ENCODE data around the gene GIPC2.

Gene GIPC2

GRCh38 chr1:78036450-78036849 lies 9.3 kb upstream of the GIPC2 start:
- no peak overlapping the region for H3K27ac ChIP-seq
- TF ChIP-seq, protein P1, sequence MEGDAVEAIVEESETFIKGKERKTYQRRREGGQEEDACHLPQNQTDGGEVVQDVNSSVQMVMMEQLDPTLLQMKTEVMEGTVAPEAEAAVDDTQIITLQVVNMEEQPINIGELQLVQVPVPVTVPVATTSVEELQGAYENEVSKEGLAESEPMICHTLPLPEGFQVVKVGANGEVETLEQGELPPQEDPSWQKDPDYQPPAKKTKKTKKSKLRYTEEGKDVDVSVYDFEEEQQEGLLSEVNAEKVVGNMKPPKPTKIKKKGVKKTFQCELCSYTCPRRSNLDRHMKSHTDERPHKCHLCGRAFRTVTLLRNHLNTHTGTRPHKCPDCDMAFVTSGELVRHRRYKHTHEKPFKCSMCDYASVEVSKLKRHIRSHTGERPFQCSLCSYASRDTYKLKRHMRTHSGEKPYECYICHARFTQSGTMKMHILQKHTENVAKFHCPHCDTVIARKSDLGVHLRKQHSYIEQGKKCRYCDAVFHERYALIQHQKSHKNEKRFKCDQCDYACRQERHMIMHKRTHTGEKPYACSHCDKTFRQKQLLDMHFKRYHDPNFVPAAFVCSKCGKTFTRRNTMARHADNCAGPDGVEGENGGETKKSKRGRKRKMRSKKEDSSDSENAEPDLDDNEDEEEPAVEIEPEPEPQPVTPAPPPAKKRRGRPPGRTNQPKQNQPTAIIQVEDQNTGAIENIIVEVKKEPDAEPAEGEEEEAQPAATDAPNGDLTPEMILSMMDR (IDR thresholded peaks at IDR 0.05) = no peak
- H3K4me3 ChIP-seq = no peak overlapping the region
- DNase-seq (ENCODE audit: low spot score) = no peak

- no peak overlapping the region for H3K27ac ChIP-seq
- H3K4me3 ChIP-seq = no peak overlapping the region
- no peak for DNase-seq (ENCODE audit: low spot score)
- TF ChIP-seq, protein P1 (IDR thresholded peaks at IDR 0.05) = no peak
Measured at GRCh38 chr1:78038071-78038470, 7.7 kb upstream of the GIPC2 start.

- Histone ChIP-seq H3K27ac (no peak overlapping the region), H3K4me3 (no peak overlapping the region)
- no peak for DNase-seq (ENCODE audit: low spot score)
- TF ChIP-seq, protein P1 (IDR thresholded peaks at IDR 0.05) = no peak
Measured at GRCh38 chr1:78038491-78038939, 7.3 kb upstream of the GIPC2 start.

DNA sequence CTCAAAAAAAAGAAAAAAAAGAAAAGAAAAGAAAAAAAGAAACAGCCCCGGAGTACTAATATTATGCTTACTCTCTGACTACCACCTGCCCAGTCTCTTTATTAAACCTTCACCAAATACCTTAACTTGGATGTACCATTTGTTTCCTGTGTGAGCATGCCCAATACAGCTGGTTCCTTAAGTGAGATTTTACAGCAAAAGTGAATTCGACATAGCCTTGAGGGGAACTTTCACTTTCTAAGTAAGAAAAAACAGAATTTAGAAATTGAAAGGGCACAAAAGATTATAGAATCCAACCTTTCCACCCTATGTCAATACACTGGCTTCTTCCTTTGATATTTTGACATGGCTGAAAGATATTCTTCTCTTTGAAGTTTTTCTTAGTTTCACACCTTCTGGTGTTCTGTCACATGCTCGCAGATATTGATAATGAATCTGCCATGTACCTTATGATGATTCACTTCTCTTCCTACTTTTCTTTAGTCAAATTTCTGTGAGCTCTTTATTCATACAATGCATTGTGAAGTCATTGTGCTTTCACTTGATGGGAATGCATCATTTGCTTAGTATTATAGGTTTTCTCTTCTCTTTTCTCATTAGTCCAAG lies 5.2 kb upstream of the GIPC2 start:
- H3K4me3 ChIP-seq = no peak overlapping the region
- no peak overlapping the region for H3K27ac ChIP-seq
- DNase-seq (ENCODE audit: low spot score) = no peak
- TF ChIP-seq, protein P1 (IDR thresholded peaks at IDR 0.05) = no peak

GRCh38 chr1:78043436-78043835 lies 2.3 kb upstream of the GIPC2 start:
- no peak overlapping the region for H3K27ac ChIP-seq
- TF ChIP-seq, protein P1 (IDR thresholded peaks at IDR 0.05) = no peak
- no peak for DNase-seq (ENCODE audit: low spot score)

GRCh38 chr1:78044796-78045562 lies 787 bp upstream of the GIPC2 start:
- peak overlapping the region in 1 of 2 donors; percentile 75 for H3K27ac ChIP-seq
- TF ChIP-seq, protein P1 (IDR thresholded peaks at IDR 0.05) = no peak
- peak overlapping the region; percentile 85 for H3K4me3 ChIP-seq
- no peak for DNase-seq (ENCODE audit: low spot score)

More at GRCh38 chr1:78043436-78043835, 2.3 kb upstream of the GIPC2 start:
- no peak overlapping the region for H3K4me3 ChIP-seq

GRCh38 chr1:78045563-78045925 lies 222 bp upstream of the GIPC2 start:
- TF ChIP-seq, protein P1 (IDR thresholded peaks at IDR 0.05) = no peak
- H3K27ac ChIP-seq = peak overlapping the region; percentile 61 to 75
- DNase-seq (ENCODE audit: low spot score) = no peak

More at GRCh38 chr1:78045563-78045925, 222 bp upstream of the GIPC2 start:
- peak overlapping the region; percentile 85 for H3K4me3 ChIP-seq
